Central memory CD4-positive, alpha-beta T cell (primary cell): ENCODE measurements around the gene BTNL3.

ENCODE experiments used
- DNase-seq: peaks from one replicate; pipeline ENCODE4 v3.0.0; 2022

The BTNL3 gene

GRCh38 chr5:181050016-181050415, 61.4 kb downstream of the BTNL3 start:
- no peak for DNase-seq

- DNase-seq, result no peak
Observed at GRCh38 chr5:181051841-181052671, 63.4 kb downstream of the BTNL3 start.

GRCh38 chr5:181052672-181053487, 64.2 kb downstream of the BTNL3 start:
- DNase-seq, result no peak

GRCh38 chr5:181053488-181054121, 65.0 kb downstream of the BTNL3 start:
- no peak for DNase-seq

- DNase-seq, result no peak
Observed at GRCh38 chr5:181054138-181054537, 65.5 kb downstream of the BTNL3 start.

- DNase-seq, result no peak
Observed at GRCh38 chr5:181054871-181055459, 66.3 kb downstream of the BTNL3 start.
